ENCODE results near the gene RABGAP1L.
"Not testable (repeated sequence)": the region's sequence is repeated elsewhere in the genome, so short reads cannot be mapped to it uniquely, and the experiment has no call there.

Gene RABGAP1L

DNA sequence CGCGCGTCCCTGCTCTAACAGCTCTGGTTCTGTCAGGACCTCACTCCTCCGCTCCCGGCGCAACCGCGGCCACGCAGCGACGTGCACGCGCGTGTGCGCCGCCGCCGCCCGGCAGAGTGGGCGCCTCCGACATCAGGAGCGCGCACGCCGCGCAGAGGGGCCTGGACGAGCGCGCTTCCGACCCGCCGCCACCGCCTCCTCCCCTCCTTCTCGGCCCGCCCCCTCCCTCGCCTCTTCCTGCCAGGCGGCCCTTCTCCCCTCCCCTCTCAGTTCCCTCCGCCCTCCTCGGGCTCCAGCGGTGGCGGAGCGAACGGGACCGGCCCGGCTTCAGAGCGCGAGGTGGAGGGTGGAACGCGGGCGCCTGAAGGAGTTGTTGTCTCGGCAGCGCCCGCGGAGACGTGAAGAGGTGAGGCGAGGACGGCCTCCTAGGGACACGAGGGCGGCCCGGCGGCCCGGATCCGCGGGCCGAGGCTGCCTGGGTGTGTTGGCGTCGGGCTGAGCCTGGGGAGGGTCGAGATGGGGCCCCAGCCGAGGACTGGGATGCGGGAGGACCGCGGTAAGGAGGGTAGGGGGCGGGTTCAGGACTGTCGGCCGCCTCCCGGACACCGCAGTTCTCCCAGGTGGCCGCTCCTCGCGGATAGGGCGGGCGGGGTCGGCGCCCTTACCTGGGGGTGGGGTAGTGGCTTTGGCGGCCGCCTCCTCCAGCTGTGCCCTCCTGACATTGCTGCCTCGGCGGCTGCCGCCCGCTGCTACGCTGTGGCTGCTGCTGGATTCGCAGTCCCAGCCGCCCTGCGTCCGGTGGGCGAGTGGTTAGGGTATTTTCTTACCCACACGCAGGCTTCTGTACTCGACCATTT, at the start of gene RABGAP1L:
Gene RABGAP1L (plus strand): TSS at position 269 of the 857 bp plus-strand sequence.
- peak; percentile 88 for DNase-seq

DNA sequence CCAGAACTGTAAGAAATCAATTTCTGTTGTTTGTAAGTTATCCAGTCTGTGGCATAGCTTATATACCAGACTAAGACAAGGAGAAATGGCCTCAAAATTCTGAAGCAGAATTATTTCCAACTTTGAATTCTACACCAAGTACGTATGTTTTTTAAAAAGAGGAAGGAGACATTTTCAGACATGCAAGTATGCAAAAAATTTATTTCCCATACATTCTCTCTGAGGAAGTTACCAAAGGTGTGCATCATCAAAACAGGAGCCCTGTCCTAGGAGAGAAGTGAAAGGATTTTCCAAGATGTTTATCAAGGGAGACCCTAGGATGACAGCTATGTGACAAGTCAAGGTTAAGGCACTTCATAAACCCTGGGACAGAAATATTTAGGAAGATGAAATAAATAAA, 49.3 kb upstream of the RABGAP1L start:
- DNase-seq = no peak

DNA sequence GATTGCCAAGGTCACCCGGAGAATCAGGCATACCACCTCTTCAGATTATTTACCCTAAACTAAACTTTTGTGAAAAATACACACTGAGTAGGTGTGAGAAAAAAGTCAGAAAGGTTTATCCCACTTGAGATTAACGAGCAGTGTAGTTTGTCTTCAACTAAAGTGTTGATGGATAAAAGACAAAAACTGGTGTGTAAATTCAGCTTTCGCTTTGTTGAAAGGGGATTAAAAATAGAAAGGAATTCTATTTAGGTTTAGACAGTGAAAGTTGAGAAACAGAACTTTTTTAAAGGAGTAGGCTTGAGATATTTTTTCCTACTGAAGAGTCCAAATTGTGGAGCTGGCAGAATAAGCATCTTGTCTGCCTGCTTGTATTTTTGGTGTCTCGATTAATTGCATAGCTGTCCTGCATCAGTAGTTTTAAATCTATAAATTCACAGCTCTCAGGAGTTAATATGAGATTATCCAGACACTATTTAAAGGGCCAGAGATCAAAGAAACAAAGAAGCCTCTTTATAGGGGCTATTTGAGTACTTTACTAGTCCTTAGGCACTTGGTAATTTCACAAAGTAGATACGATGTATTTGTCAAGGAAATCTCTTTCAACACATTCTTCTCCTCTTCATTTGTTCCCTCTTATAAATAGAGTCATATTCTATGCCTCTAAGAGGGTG, 46.7 kb upstream of the RABGAP1L start:
- DNase-seq = no peak

DNA sequence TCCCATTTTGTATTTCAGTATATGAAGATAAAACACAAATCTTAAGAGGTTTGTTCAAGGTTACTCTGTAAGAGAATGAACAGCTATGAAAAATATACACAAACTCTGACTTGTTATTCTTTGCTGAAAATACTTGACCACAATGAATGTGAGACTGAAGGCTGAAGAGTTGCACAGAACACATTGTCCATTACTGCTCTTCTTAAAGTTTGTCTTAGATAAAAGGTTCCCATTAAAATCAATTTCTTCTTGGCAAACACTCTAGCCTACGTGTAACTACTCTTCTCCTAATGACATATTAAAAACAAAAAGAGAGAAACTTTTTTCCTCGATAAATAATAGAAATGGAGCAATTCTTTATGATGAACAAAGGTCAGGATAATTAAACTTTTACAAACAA, 45.2 kb upstream of the RABGAP1L start:
- no peak for DNase-seq

DNA sequence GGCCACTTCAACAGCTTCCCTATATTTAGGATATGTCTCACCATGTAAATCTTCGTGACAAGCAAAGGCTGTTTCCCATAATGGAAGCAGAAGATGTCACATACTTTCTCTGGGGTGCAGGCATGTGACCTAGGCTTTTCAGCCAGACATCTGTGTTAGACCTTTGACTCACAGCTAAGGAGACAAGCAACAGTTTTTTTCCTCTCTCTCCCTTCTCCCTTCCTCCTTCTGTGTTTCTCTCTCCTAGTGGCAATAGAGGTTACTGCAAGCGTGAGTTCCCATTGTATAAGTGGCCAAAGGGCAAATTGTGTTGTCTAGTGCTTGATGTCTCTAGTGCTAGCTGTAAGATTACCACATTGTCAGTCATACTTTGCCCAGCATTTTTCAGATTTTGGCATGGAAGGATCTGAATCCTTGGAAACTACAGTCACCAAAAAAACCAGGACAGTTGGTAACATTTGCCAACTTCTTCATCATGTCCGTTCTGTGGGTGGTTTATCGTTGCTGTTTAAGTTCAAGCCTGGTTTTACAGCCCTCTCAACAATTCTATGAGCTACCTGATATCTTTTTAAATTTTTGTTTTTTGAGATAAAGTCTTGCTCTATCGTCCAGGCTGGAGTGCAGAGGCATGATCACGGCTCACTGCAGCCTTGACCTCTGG, 44.4 kb upstream of the RABGAP1L start:
- no peak for DNase-seq

DNA sequence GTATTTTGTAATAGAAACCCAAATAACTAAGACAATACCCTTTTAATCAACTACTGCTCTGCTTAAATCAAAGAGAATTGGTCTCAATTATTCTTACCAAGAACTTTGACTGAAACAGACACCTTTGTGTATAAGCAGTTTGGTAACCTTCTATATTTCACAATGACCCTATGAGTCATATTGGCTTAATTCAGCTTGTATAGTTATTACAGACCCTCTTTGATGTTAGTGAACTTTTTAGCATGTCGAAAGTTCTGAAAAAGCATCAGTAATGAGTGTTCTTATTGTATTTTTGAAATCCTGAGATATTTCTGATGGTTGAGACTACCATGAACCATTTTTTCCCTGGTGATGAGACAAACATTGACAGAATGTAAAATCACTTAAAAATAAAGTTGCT, 43.3 kb upstream of the RABGAP1L start:
- no peak for DNase-seq

DNA sequence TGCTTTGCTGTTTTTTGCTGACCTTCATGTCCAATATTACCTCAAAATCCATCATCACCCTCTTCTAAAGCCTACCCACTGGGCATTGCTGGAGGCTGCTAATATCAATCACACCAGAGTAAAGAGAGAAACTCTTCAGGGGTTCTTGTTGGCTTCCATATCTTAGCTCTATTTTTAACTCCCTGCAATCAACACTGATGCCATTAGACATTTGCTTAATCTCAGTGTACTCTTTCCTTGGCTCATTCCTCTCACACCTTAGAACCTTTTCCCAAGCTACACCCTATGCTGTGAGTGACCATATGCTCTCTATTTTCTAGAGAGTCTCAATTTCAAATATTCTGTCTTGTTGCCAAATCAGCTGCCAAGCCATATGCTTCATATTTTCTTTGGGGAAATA, 40.6 kb upstream of the RABGAP1L start:
- no peak for DNase-seq

DNA sequence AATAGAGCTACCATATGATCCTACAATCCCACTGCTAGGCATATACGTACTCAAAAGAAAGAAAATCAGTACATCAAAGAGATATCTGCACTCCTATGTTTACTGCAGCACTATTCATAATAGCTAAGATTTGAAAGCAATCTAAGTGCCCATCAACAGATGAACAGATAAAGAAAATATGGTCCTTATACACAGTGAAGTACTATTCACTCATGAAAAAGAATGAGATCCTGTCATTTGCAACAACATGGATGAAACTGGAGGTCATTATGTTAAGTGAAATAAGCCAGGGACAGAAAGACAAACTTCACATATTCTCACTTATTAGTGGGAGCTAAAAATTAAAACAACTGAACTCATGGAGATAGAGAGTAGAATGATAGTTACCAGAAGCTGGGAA, 37.0 kb upstream of the RABGAP1L start:
- DNase-seq = not testable (repeated sequence)

DNA sequence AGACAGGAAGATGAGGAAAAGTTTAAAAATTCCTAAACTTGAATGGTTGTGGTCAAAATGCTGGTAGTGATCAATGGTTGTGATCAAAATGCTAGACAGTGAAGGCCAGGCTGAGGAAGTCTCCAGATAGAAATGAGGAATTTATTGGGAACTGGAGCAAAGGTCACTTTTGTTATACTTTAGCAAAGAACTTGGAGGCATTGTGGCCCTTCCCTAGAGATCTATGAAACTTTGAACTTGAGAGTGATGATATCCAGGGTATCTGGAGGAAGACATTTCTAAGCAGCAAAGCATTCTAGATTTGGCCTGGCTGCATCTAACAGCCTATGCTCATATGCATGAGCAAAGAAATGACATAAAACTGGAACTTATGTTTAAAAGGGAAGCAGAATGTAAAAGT, 35.5 kb upstream of the RABGAP1L start:
- DNase-seq = no peak

DNA sequence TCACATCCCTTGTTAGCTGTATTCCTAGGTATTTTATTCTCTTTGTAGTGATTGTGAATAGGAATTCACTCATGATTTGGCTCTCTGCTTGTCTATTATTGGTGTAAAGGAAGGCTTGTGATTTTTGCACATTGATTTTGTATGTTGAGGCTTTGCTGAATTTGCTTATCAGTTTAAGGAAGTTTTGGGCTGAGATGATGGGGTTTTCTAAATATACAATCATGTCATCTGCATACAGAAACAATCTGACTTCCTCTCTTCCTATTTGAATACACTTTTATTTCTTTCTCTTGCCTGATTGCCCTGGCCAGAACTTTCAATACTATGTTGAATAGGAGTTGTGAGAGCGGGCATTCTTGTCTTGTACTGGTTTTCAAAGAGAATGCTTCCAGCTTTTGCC, 32.1 kb upstream of the RABGAP1L start:
- DNase-seq = not testable (repeated sequence)

DNA sequence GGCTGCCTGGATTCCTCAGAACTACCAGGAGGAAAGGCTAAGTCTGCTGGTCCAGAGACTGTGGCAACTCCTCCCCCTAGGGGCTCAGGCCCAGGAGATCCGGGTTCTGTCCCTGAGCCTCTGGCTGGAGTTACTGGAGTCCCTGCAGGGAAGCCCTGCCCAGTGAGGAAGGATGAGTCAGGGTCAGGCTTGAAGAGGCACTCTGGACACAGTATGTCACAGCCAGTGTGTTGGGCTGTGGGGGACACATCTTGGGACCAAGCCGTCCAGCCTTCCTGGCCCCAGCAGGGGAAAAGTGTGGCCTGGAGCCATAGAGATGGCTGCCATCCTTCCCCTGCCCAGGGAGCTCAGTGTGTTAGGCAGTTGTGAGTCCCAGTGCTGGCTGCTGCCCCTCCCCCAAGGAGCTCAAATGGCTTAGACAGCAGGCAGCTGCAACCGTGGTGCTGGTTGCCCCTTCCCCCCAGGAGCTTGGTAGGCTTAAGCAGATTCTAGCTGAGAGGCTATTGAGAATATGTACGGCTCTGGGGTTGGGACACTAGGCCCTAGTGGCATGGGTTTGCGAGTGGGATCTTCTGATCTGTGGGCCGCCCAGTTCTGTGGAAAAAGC, 28.2 kb upstream of the RABGAP1L start:
- DNase-seq = no peak

DNA sequence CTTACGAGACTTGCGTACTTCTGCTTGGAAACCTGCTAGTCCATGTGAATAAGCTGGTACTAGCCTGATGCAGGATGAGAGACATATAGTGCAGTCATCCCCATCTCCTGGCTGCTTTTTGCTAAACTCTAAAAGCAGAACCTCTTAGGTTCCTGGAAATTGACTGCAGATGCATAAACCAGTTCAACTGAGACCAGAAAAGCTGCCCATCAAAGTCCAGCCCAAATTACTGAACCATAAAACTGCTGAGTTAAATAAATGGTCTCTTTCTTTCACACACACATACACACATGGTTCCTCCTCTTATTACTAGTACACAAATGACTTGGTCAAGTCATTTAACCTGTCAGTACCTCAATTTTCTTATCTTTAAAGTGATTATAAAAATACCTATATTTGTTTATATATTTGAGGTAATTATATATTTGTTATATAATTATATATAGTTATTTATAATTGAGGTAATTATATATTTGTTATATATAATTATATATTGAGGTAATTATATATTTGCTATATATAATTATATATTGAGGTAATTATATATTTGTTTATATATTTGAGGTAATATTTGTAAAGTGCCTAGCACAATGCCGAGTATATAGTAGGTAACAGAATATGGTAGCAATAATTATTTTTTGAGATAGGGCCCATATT, 25.2 kb upstream of the RABGAP1L start:
- no peak for DNase-seq

DNA sequence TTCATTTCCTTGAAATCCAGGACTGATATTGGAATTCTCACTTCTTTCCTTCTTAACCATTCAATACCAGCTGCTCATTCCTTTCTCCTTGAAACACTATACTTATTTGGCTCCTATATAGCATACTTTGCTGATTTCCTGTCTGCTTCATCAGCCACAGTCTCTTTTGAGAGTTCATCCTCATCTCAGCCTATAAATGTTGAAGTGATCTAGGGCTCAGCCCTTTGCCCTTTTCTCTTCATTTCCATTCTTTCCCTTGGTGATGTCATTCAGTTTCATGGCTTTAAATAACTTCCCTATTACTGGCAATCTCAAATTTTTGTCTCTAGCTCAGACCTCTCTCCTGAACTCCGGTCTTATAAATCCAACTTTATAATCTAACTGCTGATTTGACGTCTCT, 24.1 kb upstream of the RABGAP1L start:
- DNase-seq = no peak

DNA sequence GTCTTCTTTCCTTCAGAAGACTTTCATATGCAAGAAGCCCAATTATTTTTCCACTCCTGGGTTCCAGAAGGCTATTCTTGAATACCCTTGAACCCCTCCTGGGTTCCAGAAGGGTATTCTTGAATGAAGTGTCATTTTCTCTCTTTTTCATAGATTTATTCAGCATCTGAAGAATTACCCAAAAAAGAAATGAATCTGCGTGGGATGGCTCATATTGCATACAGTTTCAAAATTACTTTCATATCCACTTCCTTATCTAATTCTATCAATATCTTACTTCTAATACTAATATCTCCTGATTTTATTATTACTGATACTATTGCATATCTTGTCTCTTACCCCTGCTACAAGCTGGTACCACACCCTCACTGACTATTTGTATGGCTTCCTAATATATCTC, 22.6 kb upstream of the RABGAP1L start:
- DNase-seq = no peak

DNA sequence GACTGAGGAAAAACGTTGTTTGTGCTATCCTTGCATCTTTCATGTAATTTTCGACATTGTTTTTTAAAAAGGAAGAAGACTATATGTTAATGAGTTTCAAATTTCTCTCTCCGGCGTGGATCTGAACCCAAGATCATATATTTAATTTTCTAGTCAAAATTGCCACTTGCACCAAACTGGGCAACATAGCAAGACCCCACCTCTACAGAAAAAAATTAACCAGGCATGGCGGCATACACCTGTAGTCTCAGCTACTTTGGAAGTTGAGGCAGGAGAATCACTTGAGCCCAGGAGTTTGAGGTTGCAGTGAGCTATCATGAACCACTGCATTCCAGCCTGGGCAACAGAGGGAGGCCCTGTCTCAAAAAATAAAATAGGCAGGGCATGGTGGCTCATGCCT, 16.5 kb upstream of the RABGAP1L start:
- DNase-seq = no peak

DNA sequence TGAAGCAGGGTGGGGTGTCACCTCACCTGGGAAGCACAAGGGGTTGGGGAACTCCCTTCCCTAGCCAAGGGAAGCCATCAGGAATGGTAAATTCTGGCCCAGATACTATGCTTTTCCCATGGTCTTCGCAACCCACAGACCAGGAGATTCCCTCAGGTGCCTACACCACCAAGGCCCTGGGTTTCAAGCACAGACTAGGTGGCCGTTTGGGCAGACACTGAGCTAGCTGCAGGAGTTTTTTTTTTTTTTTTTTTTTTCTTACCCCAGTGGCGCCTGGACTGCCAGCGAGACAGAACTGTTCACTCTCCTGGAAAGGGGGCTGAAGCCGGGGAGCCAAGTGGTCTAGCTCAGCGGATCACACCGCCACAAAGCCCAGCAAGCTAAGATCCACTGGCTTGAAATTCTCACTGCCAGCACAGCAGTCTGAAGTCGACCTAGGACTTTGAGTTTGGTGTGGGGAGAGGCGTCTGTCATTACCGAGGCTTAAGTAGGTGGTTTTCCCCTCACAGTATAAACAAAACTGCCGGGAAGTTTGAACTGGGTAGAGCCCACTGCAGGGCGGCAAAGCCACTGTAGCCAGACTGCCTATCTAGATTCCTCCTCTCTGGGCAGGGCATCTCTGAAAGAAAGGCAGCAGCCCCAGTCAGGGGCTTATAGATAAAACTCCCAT, 15.5 kb upstream of the RABGAP1L start:
- not testable (repeated sequence) for DNase-seq

DNA sequence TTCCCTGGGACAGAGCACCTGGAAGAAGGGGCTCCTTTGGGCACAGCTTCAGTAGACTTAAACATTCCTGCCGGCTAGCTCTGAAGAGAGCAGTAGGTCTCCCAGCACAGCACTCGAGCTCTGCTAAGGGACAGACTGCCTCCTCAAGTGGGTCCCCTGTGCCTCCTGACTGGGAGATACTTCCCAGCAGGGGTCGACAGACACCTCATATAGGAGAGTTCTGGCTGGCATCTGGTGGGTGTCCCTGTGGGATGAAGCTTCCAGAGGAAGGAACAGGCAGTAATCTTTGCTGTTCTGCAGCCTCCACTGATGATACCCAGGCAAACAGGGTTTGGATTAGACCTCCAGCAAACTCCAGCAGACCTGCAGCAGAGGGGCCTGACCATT, 14.9 kb upstream of the RABGAP1L start:
- DNase-seq = not testable (repeated sequence)

DNA sequence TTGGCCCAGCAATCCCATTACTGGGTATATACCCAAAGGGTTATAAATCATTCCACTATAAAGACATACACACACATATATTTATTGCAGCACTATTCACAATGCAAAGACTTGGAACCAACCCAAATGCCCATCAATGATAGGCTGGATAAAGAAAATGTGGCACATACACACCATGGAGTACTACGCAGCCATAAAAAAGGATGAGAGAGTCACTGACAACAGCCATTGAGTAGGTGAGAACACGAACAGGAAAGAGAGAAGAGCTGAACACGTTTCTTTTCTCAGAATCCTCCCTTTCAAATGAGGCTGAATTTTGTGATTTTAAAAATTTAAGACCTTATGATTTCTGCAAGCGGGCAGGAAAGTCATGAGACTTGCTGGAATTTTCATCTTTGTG, 10.1 kb upstream of the RABGAP1L start:
- DNase-seq = no peak

DNA sequence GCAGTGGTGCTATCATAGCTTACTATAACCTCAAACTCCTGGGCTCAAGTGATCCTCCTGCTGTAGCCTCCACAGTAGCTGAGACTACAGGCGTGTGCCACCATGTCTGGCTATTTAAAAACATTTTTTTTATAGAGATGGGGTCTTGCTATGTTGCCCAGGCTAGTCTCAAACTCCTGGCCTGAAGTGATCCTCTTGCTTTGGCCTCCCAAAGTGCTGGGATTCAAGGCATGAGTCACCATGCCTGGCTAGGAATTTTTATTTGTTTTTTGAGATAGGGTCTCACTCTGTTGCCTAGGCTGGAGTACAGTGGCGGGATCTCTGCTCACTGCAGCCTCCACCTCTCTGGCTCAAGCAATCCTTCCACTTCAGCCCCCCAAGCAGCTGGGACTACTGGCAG, 8.8 kb upstream of the RABGAP1L start:
- no peak for DNase-seq

DNA sequence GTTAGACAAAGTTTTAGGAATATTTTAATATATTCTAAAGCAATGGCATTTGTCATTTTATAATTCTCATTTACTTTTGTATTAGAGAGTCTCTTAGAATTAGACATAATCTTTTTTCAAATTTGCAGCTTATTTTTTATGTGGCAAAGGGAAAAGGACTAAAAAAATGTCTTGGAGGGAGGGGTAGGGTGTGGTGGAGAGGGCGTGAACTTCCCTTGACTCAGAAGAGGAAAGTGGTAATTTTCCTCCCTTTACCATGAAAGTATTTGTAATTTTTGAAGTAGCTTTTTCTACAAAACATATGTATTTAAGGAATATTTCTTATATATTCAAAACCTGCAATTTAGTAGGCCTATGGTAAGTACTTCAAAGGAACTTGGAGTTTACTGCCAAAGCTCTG, 6.9 kb upstream of the RABGAP1L start:
- DNase-seq = no peak

DNA sequence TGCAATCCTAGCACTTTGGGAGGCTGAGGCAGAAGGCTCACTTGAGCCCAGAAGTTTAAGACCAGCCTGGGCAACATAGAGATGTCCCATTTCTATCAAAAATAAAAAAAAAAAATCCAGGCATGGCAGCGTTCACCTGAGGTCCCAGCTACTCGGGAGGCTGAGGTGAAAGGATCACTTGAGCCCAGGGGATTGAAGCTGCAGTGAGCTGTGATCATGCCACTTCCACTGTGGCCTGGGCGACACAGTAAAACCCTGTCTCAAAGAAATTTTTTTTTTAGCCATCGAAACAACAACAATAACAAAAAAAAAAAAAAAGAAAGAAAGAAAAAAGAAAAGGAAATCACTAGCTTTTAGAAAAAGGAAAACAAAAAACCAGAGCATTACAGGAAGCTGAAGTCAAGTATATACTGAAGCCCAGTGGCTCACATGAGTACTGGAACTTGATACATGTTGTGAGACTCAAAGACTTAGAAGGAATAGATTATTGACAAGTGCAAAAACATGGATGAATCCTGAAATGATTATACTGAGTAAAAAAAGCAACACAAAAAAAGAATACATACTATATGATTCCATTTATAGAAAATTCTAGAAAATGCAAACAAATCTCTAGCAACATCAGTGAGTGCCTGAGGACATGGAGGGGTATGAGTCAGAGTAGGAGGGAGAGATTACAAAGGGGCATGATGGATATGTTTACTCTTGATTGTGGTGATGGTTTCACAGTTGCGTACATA, 6.1 kb upstream of the RABGAP1L start:
- no peak for DNase-seq

DNA sequence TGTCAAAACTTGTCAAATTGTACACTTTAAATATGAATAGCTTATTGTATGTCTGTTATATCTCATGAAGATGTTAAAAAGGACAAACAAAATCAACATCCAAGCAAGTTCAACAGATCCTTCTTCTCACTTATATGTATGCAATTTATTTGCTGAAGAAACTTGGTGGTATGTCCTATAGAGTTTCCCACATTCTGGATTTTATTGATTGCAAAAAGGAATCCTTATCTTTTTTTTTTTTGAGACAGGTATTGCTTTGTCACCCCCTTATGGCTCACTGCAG, 5.6 kb upstream of the RABGAP1L start:
- no peak for DNase-seq
